Measurements from ENCODE around the gene TMEM9B. TPM values are rescaled to one million over a fixed set of nuclear protein-coding genes. Genes with fewer than 3 reads are reported as not detected.

Gene TMEM9B
- total RNA-seq, 5 donors from 2014 or later (not counting 1 experiment from before 2014, with no cell fraction given), result 19.9 to 30.5 (median 29.4) TPM

DNA sequence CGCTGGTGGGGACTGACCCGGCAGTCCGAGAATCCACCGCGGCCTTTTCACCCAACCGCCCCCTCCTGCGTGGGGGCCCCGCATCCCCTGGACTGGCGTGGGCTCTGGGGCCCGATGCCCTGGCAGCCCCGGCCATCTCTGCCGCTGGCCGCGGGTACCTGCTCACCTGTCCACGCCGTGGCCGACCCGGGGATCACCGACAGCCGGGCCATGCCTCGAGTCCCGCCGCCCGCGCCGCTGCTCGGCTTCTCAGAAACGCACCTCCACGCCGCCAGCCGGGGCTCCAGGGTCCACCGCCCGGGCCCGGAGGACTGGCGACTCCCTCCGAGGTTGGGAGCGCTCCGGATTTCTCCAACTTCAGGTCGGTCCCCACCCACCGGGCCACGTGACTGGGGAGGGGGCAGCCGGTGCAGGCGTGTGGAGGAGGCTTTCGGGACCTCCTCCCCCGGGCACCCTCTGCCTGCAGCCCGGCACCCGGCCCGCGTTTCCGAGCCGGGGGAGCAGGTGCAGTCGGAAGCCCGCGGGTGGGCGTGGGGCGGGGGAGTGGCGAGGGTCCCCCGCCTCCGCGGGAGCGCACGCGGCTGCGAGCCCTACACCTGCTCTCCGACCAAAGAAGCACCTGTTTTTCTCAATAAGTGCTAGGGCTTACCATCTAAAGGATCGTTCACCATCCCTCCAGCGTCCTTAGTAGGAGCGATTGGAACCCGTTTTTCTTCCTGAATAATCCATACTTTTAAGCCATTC, 40.1 kb upstream of the TMEM9B start:
- peak in 18 of 35 experiments; percentile 4 to 37 (median 10) for DNase-seq
- Histone ChIP-seq H3K9me3 (no peaks in the 10 kb centered on the region), H3K4me3 (ENCODE audit: control insufficient read depth in 1 of 2, extremely low read depth in 1 of 2, low read length in 1 of 2) (peak overlapping the region; percentile 44 to 49), H3K36me3 (ENCODE audit: control insufficient read depth in 2 of 2, extremely low read depth in 1 of 2, insufficient read depth in 1 of 2, low read length in 1 of 2) (no peaks in the 10 kb centered on the region), H3K4me1 (ENCODE audit: control insufficient read depth in 1 of 2, extremely low read depth in 1 of 2, insufficient read depth in 2 of 2, low read length in 2 of 2) (peaks cover 4 to 21% of the 10 kb centered on the region in 2 experiments), H3K27me3 (replicated peaks in 1 of 2; ENCODE audit: control insufficient read depth in 2 of 2, extremely low read depth in 1 of 2, insufficient read depth in 2 of 2, low read length in 1 of 2) (peaks cover 0 to 26% of the 10 kb centered on the region in 2 experiments), H3K27ac (ENCODE audit: low read length) (no peak overlapping the region)
- no peaks in the 10 kb centered on the region for H3K9me3 Mint-ChIP-seq
- H3K4me3 Mint-ChIP-seq, result peak overlapping the region; percentile 35 to 82 (median 64)
- no peaks in the 10 kb centered on the region for H3K36me3 Mint-ChIP-seq
- H3K27me3 Mint-ChIP-seq, result peaks cover 25 to 29% of the 10 kb centered on the region in 2 donors
- ChIA-PET CTCF (no interaction called here), POLR2A (no interaction called here)
- ATAC-seq (replicated peaks in 1 of 4), result peak; percentile 16 to 26 (median 23)
- WGBS (ENCODE audit: insufficient coverage), result 6% methylated on average over 67 of the region's 69 CpGs
- no peak overlapping the region for H3K27ac Mint-ChIP-seq
- H3K4me1 Mint-ChIP-seq, result peaks cover 21 to 30% (median 24%) of the 10 kb centered on the region in 3 donors

DNA sequence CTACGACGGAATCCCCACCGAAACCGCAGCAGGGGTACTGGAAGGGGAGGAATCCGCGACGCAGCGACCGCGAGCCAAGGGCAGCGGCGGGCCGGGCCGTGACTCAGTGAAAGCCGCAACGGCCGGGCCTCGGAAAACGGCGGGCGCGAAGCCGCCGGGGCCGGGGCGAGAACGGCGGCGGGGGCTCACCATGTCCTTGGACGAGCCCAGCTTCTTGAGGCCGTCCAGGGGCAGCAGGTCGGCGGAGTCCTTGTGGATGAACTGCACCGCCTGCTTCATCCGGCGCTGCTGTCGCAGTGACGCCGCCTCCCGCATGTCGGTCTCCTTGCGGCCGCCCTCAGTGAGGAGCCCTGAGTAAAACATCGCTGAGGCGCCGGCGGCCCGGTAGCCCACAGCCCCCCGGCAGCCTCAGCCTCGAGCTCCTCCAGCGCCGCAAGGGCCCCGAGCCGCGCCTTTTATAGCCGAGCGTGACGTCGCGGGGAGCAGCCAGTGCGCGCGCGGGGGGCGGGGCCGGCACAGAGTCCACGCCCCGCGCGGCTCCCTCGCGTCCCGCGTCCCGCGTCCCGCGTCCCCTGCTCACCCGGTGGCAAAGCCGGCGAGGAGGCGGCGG, 39.4 kb upstream of the TMEM9B start, which contains the start of gene NRIP3:
Gene NRIP3 (minus strand): TSS at position 429 of the 610 bp plus-strand sequence. CDS start 66 bp downstream, at position 363.
- CTCF ChIA-PET, result interaction anchor here in 1 of 2 donors (1.0 kb wide), 1 partner anchor 503 kb away, joined by 3 read pairs; no protein-coding TSS in a partner anchor
- Mint-ChIP-seq H3K9me3 (no peaks in the 10 kb centered on the region), H3K4me3 (peak within 1 kb of the TSS; percentile 71 to 82 (median 79)), H3K27ac (no peak within 1 kb of the TSS), H3K27me3 (peaks cover 31 to 35% of the 10 kb centered on the region in 2 donors), H3K4me1 (peaks cover 21 to 30% (median 24%) of the 10 kb centered on the region in 3 donors), H3K36me3 (no peaks in the 10 kb centered on the region)
- peak within 1 kb of the TSS; percentile 44 to 49 for H3K4me3 ChIP-seq (ENCODE audit: control insufficient read depth in 1 of 2, extremely low read depth in 1 of 2, low read length in 1 of 2)
- peaks cover 0 to 29% of the 10 kb centered on the region in 2 experiments for H3K27me3 ChIP-seq (replicated peaks in 1 of 2; ENCODE audit: control insufficient read depth in 2 of 2, extremely low read depth in 1 of 2, insufficient read depth in 2 of 2, low read length in 1 of 2)
- no peaks in the 10 kb centered on the region for H3K36me3 ChIP-seq (ENCODE audit: control insufficient read depth in 2 of 2, extremely low read depth in 1 of 2, insufficient read depth in 1 of 2, low read length in 1 of 2)
- POLR2A ChIA-PET, result interaction anchor here in 1 of 2 donors (0.6 kb wide), 1 partner anchor 570 kb away, joined by 3 read pairs; the partner anchor contains the start of gene WEE1
- no peak within 1 kb of the TSS for H3K27ac ChIP-seq (ENCODE audit: low read length)
- ATAC-seq (replicated peaks in 1 of 4) (peak; percentile 79 to 92 (median 83)), DNase-seq (peak; percentile 52 to 90 (median 78))
- WGBS (ENCODE audit: insufficient coverage), result 1% methylated on average over 83 of the region's 83 CpGs
- no peaks in the 10 kb centered on the region for H3K9me3 ChIP-seq
- peaks cover 4 to 21% of the 10 kb centered on the region in 2 experiments for H3K4me1 ChIP-seq (ENCODE audit: control insufficient read depth in 1 of 2, extremely low read depth in 1 of 2, insufficient read depth in 2 of 2, low read length in 2 of 2)

DNA sequence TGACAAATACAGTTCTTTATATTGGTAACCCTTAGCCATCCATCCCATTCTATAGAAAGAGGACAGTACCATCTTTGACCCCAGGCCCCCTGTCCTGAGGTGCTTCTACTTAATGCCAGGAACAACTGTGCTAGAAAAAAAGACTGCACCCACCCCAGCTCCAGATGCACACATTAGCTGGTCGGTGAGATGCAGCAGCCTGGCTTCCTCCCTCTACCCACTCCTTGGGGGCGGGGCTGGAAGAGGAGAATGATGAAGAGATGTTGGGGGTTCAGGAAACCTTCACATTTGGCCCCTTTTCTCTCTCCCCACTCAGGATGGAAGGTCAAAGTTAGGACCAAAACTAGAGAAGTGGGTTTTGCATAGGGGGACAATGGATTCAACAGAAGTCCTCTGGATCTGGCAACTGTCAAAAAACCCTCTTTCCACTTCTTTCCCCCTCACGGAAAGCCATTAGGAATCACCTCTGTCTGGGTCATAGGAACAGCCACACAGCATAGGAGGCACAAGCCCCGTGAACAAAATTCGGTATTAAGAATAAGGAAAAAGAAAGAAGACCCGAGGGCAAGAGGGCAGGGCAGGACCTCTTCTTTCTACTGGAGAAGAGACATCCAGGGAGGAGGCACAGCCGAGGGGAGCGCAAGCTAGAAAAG, 38.8 kb upstream of the TMEM9B start:
- CTCF ChIA-PET, result interaction anchor here in 1 of 2 donors (1.0 kb wide), 2 partner anchors 13 to 503 kb away, joined by 3 read pairs; no protein-coding TSS in a partner anchor
- Histone ChIP-seq H3K27ac (ENCODE audit: low read length) (no peak overlapping the region), H3K4me3 (ENCODE audit: control insufficient read depth in 1 of 2, extremely low read depth in 1 of 2, low read length in 1 of 2) (peak overlapping the region; percentile 44 to 49), H3K4me1 (ENCODE audit: control insufficient read depth in 1 of 2, extremely low read depth in 1 of 2, insufficient read depth in 2 of 2, low read length in 2 of 2) (peaks cover 4 to 21% of the 10 kb centered on the region in 2 experiments), H3K9me3 (no peaks in the 10 kb centered on the region), H3K36me3 (ENCODE audit: control insufficient read depth in 2 of 2, extremely low read depth in 1 of 2, insufficient read depth in 1 of 2, low read length in 1 of 2) (no peaks in the 10 kb centered on the region), H3K27me3 (replicated peaks in 1 of 2; ENCODE audit: control insufficient read depth in 2 of 2, extremely low read depth in 1 of 2, insufficient read depth in 2 of 2, low read length in 1 of 2) (peaks cover 0 to 30% of the 10 kb centered on the region in 2 experiments)
- POLR2A ChIA-PET, result interaction anchor here (0.5 to 0.6 kb wide), 3 partner anchors 495 to 679 kb away, joined by 3 to 5 read pairs (median 3); partner anchors contain the start of gene WEE1 (in 1 of the 2)
- ATAC-seq (replicated peaks in 1 of 4) (no peak), DNase-seq (peak in 6 of 35 experiments; percentile 7 to 23 (median 10))
- peaks cover 21 to 30% (median 24%) of the 10 kb centered on the region in 3 donors for H3K4me1 Mint-ChIP-seq
- H3K4me3 Mint-ChIP-seq, result peak overlapping the region; percentile 71 to 82 (median 79)
- peaks cover 31 to 39% of the 10 kb centered on the region in 2 donors for H3K27me3 Mint-ChIP-seq
- WGBS (ENCODE audit: insufficient coverage), result 2% methylated on average over 5 of the region's 8 CpGs
- no peaks in the 10 kb centered on the region for H3K36me3 Mint-ChIP-seq
- no peak overlapping the region for H3K27ac Mint-ChIP-seq
- H3K9me3 Mint-ChIP-seq, result no peaks in the 10 kb centered on the region

DNA sequence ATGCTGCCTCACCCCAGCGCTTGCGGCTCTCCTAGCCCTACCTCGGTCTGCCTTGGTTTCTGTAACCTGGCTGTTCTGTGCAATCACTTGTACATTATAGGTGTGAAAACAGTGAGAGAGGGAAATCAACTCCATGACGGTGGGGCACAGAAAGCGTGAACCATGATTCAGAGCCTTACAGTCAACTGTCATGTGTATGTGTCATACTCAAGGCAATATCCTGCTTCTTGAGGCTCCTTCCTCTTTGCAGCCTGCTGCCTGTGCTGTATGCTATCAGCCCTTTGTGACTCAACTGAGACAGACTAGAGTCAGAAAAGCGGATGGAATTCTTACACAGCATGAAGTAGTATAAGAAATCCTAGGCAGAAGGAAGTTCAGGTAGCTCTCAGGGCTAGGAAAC, 37.5 kb upstream of the TMEM9B start:
- Histone ChIP-seq H3K27me3 (replicated peaks in 1 of 2; ENCODE audit: control insufficient read depth in 2 of 2, extremely low read depth in 1 of 2, insufficient read depth in 2 of 2, low read length in 1 of 2) (peaks cover 0 to 30% of the 10 kb centered on the region in 2 experiments), H3K27ac (ENCODE audit: low read length) (no peak overlapping the region), H3K9me3 (no peaks in the 10 kb centered on the region), H3K4me3 (ENCODE audit: control insufficient read depth in 1 of 2, extremely low read depth in 1 of 2, low read length in 1 of 2) (no peak overlapping the region), H3K4me1 (ENCODE audit: control insufficient read depth in 1 of 2, extremely low read depth in 1 of 2, insufficient read depth in 2 of 2, low read length in 2 of 2) (peaks cover 4 to 21% of the 10 kb centered on the region in 2 experiments), H3K36me3 (ENCODE audit: control insufficient read depth in 2 of 2, extremely low read depth in 1 of 2, insufficient read depth in 1 of 2, low read length in 1 of 2) (no peaks in the 10 kb centered on the region)
- Mint-ChIP-seq H3K4me1 (peaks cover 21 to 30% (median 24%) of the 10 kb centered on the region in 3 donors), H3K4me3 (no peak overlapping the region), H3K9me3 (no peaks in the 10 kb centered on the region), H3K27ac (no peak overlapping the region), H3K27me3 (peaks cover 31 to 40% of the 10 kb centered on the region in 2 donors), H3K36me3 (no peaks in the 10 kb centered on the region)
- DNase-seq (peak in 3 of 35 experiments; percentile 7 to 29 (median 22)), ATAC-seq (replicated peaks in 1 of 4) (peak in 3 of 4 experiments; percentile 55 to 67 (median 60))
- CTCF ChIA-PET, result interaction anchor here in 1 of 2 donors (0.5 kb wide), 1 partner anchor 272 kb away, joined by 3 read pairs; no protein-coding TSS in a partner anchor
- POLR2A ChIA-PET, result interaction anchor here in 1 of 2 donors (0.6 kb wide), 1 partner anchor 14 kb away, joined by 3 read pairs; no protein-coding TSS in a partner anchor
- WGBS (ENCODE audit: insufficient coverage), result 53% methylated on average over 4 of the region's 6 CpGs

DNA sequence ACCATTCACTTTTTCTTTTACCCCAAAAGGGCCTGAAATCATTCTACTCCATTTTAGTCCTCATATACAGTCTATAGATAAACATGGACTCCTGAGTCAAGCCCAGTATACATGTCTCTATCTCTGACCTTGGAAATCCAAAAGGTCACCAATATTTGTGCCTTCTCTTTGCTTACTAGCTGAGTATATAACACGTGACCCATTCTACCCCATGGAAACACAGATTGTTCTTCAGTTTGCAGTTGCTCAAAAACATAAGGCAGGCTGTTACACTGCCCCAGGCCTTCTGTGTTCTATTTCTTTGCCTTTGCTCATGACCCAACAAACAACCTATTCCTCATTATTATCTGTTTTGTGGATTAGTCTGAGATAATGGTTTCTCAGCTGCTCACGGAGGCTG, 33.8 kb upstream of the TMEM9B start:
- Mint-ChIP-seq H3K27ac (no peak overlapping the region), H3K4me3 (no peak overlapping the region), H3K9me3 (no peaks in the 10 kb centered on the region), H3K36me3 (no peaks in the 10 kb centered on the region), H3K4me1 (peaks cover 5 to 18% (median 14%) of the 10 kb centered on the region in 3 donors), H3K27me3 (peaks cover 25 to 35% of the 10 kb centered on the region in 2 donors)
- WGBS (ENCODE audit: insufficient coverage), result 83% methylated on average over 1 of the region's 2 CpGs
- Histone ChIP-seq H3K27ac (ENCODE audit: low read length) (no peak overlapping the region), H3K36me3 (ENCODE audit: control insufficient read depth in 2 of 2, extremely low read depth in 1 of 2, insufficient read depth in 1 of 2, low read length in 1 of 2) (no peaks in the 10 kb centered on the region), H3K4me1 (ENCODE audit: control insufficient read depth in 1 of 2, extremely low read depth in 1 of 2, insufficient read depth in 2 of 2, low read length in 2 of 2) (peaks cover 1 to 5% of the 10 kb centered on the region in 2 experiments), H3K27me3 (replicated peaks in 1 of 2; ENCODE audit: control insufficient read depth in 2 of 2, extremely low read depth in 1 of 2, insufficient read depth in 2 of 2, low read length in 1 of 2) (peaks cover 0 to 22% of the 10 kb centered on the region in 2 experiments), H3K9me3 (no peaks in the 10 kb centered on the region), H3K4me3 (ENCODE audit: control insufficient read depth in 1 of 2, extremely low read depth in 1 of 2, low read length in 1 of 2) (no peak overlapping the region)
- DNase-seq, result no peak
- CTCF ChIA-PET, result no interaction called here
- POLR2A ChIA-PET, result no interaction called here
- ATAC-seq (replicated peaks in 1 of 4), result no peak
